Activated CD4-positive, alpha-beta memory T cell treated with anti-CD3 and anti-CD28 coated beads, Interleukin-2, amount 10 ng/mL, durations not matched to agents 7 days and 5 days (primary cell): Measurements from ENCODE around the gene MYO7B. TPM values are rescaled to one million over a fixed set of nuclear protein-coding genes. Genes with fewer than 3 reads are reported as not detected.

Experiments
- CTCF ChIA-PET: fragments of 350-600 bp; sonication (Branson Sonifier 250); formaldehyde crosslinking; loops from one replicate; lab custom pipeline; 2021; ENCODE audit warnings: antibody characterized with exemption, inconsistent platforms; lab: Charles Lee
- POLR2A ChIA-PET: fragments of 350-600 bp; sonication (Branson Sonifier 250); formaldehyde crosslinking; loops from one replicate; lab custom pipeline; 2021; ENCODE audit warnings: antibody characterized with exemption; lab: Charles Lee
- DNase-seq: peaks from one replicate; pipeline ENCODE4 v3.0.0-alpha.2; 2020
- H3K27ac Mint-ChIP-seq: one replicate; pipeline ENCODE4 v1.8.0; 2021; ENCODE audit warnings: mild to moderate bottlenecking, mixed read lengths
- H3K27me3 Mint-ChIP-seq: one replicate; pipeline ENCODE4 v1.8.0; 2021; ENCODE audit warnings: mixed read lengths
- H3K36me3 Mint-ChIP-seq: one replicate; pipeline ENCODE4 v1.8.0; 2021; ENCODE audit warnings: low read depth, mixed read lengths
- H3K4me1 Mint-ChIP-seq: one replicate; pipeline ENCODE4 v1.8.0; 2021; ENCODE audit warnings: mixed read lengths
- H3K4me3 Mint-ChIP-seq: one replicate; pipeline ENCODE4 v1.8.0; 2021; ENCODE audit warnings: mild to moderate bottlenecking, mixed read lengths
- H3K9me3 Mint-ChIP-seq: one replicate; pipeline ENCODE4 v1.8.0; 2021; ENCODE audit warnings: mixed read lengths
- total RNA-seq, 2 experiments: library from RNA; stranded (reverse); gene quantifications; one replicate each; pipeline ENCODE4 v1.2.3, GENCODE V29; 2021

The MYO7B gene
- total RNA-seq, 2 experiments from 2014 or later: 0.13 to 0.18 TPM

- H3K9me3 Mint-ChIP-seq: no peaks in the 10 kb centered on the region
- no peak overlapping the region for H3K4me3 Mint-ChIP-seq
- DNase-seq: no peak
- peaks cover 41% of the 10 kb centered on the region for H3K27me3 Mint-ChIP-seq
- H3K4me1 Mint-ChIP-seq: no peaks in the 10 kb centered on the region
- ChIA-PET CTCF (interaction anchor here (1.2 kb wide), 1 partner anchor 36 kb away, joined by 3 read pairs; no protein-coding TSS in a partner anchor), POLR2A (no interaction called here)
- H3K27ac Mint-ChIP-seq: no peak overlapping the region
- no peaks in the 10 kb centered on the region for H3K36me3 Mint-ChIP-seq
Observed at GRCh38 chr2:127614246-127614645, 78.8 kb downstream of the MYO7B start.

GRCh38 chr2:127614731-127615130 lies 79.2 kb downstream of the MYO7B start:
- POLR2A ChIA-PET: no interaction called here
- Mint-ChIP-seq H3K36me3 (no peaks in the 10 kb centered on the region), H3K9me3 (no peaks in the 10 kb centered on the region), H3K4me1 (no peaks in the 10 kb centered on the region), H3K27ac (no peak overlapping the region), H3K27me3 (peaks cover 41% of the 10 kb centered on the region), H3K4me3 (no peak overlapping the region)
- no peak for DNase-seq
- CTCF ChIA-PET: no interaction called here

DNA sequence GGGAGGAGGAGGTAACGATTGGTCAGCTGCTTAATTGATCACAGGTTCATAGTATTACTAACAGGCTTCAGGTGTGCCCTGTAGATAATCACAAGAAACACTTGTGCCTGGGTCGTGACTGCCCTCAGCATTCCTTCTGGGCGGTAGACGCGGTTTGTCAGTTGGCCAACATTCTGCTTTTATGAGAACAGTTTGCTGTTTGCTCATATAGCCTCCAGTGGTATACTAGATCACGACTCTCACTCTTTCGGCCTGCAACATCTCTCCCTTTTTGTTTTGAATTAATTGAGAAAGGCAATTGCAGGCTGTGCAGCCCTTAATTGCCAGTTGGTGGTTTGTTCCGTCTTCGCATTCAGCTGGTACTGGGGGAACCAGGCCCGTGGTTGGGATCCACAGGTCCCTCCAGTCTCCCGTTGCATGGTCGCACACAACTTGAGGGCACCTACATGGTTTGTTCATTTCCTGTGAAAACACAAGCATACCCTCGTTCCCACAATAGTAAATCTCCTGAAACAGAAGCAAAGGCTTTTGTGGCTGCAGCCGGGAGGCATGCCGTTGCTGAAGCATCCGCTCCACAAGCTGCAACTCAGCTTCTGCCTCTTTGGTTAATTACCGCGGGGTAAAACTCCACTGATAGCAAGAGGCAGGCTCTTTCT lies 80.2 kb downstream of the MYO7B start:
- POLR2A ChIA-PET: no interaction called here
- H3K4me1 Mint-ChIP-seq: no peaks in the 10 kb centered on the region
- no peak overlapping the region for H3K27ac Mint-ChIP-seq
- no peaks in the 10 kb centered on the region for H3K36me3 Mint-ChIP-seq
- no peak overlapping the region for H3K4me3 Mint-ChIP-seq
- CTCF ChIA-PET: no interaction called here
- no peaks in the 10 kb centered on the region for H3K9me3 Mint-ChIP-seq
- peaks cover 41% of the 10 kb centered on the region for H3K27me3 Mint-ChIP-seq
- DNase-seq: no peak

DNA sequence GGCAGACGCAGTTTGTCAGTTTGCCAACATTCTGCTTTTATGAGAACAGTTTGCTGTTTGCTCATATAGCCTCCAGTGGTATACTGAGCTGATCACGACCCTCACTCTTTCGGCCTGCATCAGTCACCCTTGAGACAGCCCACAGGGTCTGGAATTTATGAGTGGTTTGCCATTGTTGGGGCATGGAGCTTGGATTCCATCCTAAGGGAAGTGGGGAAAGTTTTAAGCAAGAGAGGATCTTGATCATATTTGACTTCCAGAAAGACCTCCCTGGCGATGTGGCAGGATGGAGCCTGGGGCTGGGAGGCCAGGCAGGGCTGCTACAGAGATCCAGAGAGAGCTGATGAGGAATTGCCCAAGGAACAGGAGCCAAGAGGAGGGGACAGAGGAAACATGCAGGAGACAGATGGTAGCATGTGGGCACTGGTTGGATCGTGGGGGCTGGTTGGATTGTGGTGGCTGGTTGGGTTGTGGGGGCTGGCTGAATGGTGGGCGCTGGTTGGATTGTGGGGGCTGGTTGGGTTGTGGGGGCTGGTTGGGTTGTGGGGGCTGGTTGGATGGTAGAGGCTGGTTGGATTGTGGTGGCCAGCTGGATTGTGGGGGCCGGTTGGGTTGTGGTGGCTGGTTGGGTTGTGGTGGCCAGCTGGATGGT lies 83.2 kb downstream of the MYO7B start:
- Mint-ChIP-seq H3K4me3 (no peak overlapping the region), H3K27me3 (peaks cover 37% of the 10 kb centered on the region), H3K4me1 (no peaks in the 10 kb centered on the region), H3K36me3 (no peaks in the 10 kb centered on the region), H3K9me3 (no peaks in the 10 kb centered on the region), H3K27ac (no peak overlapping the region)
- CTCF ChIA-PET: interaction anchor here (1.2 kb wide), 1 partner anchor 28 kb away, joined by 4 read pairs; no protein-coding TSS in a partner anchor
- no peak for DNase-seq
- POLR2A ChIA-PET: no interaction called here

DNA sequence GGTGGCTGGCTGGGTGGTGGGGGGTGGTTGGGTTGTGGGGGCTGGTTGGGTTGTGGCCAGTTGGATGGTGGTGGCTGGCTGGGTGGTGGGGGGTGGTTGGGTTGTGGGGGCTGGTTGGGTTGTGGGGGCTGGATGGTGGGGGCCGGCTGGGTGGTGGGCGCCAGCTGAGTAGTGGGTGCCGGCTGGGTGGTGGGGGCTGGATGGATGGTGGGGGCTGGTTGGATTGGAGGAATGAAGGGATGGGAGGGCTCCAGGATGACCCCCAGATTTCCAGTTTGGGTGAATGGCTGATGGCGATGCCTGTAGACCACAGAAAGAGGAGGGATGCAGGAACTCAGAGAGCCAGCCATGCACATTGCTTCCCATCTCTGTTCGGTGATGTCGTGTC lies 83.7 kb downstream of the MYO7B start:
- no peak overlapping the region for H3K4me3 Mint-ChIP-seq
- no peaks in the 10 kb centered on the region for H3K4me1 Mint-ChIP-seq
- ChIA-PET POLR2A (no interaction called here), CTCF (interaction anchor here (1.2 kb wide), 1 partner anchor 28 kb away, joined by 4 read pairs; no protein-coding TSS in a partner anchor)
- no peak for DNase-seq
- no peaks in the 10 kb centered on the region for H3K36me3 Mint-ChIP-seq
- H3K27ac Mint-ChIP-seq: no peak overlapping the region
- H3K9me3 Mint-ChIP-seq: no peaks in the 10 kb centered on the region
- peaks cover 32% of the 10 kb centered on the region for H3K27me3 Mint-ChIP-seq

DNA sequence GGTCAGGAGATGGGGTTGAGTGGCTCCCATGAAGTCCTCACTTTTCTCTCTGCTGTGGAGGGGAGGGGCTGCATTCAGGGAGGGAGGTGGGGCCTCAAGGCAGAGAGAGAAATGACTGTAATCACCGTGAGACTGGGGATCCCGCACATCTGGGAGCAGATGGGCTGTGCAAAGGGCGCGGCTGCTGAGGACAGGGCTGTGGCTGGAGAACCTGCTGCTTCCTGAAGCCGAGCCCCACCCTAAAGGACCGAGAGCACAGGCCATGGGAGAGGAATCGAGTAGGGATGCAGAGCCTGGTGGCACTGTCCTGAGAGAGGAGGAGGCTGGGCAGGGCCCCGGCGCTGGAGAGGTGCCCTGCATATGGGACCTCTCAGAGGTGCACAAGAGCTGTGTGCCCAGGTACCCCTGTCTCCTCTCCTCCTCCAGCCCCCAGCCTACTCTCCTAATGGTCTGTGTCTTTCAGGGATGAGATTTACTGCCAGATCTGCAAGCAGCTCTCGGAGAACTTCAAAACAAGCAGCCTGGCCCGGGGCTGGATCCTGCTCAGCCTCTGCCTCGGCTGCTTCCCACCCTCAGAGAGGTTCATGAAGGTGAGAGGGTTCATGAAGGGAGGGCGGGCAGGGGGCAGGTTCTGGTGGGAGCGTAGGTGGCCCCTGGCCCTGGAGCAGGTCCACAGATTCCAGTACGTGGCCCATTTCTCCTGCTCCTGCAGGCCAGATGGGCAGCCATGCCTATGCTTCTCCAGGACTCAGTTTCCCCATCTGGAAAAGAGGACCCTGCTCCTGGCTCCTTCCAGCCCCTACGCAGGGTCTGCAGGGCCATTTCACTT lies 84.6 kb downstream of the MYO7B start:
- no peaks in the 10 kb centered on the region for H3K36me3 Mint-ChIP-seq
- CTCF ChIA-PET: no interaction called here
- no peak overlapping the region for H3K4me3 Mint-ChIP-seq
- peaks cover 25% of the 10 kb centered on the region for H3K27me3 Mint-ChIP-seq
- no peak for DNase-seq
- no peaks in the 10 kb centered on the region for H3K4me1 Mint-ChIP-seq
- POLR2A ChIA-PET: no interaction called here
- H3K27ac Mint-ChIP-seq: no peak overlapping the region
- no peaks in the 10 kb centered on the region for H3K9me3 Mint-ChIP-seq

GRCh38 chr2:127620866-127621265 lies 85.4 kb downstream of the MYO7B start:
- H3K4me1 Mint-ChIP-seq: no peaks in the 10 kb centered on the region
- no peak for DNase-seq
- H3K27me3 Mint-ChIP-seq: peaks cover 20% of the 10 kb centered on the region
- no peaks in the 10 kb centered on the region for H3K36me3 Mint-ChIP-seq
- no peak overlapping the region for H3K4me3 Mint-ChIP-seq
- H3K9me3 Mint-ChIP-seq: no peaks in the 10 kb centered on the region
- H3K27ac Mint-ChIP-seq: no peak overlapping the region
- ChIA-PET CTCF (no interaction called here), POLR2A (no interaction called here)

GRCh38 chr2:127621981-127622431 lies 86.5 kb downstream of the MYO7B start:
- POLR2A ChIA-PET: no interaction called here
- no peaks in the 10 kb centered on the region for H3K36me3 Mint-ChIP-seq
- DNase-seq: no peak
- H3K27me3 Mint-ChIP-seq: peaks cover 9% of the 10 kb centered on the region
- no peak overlapping the region for H3K27ac Mint-ChIP-seq
- no peak overlapping the region for H3K4me3 Mint-ChIP-seq
- no peaks in the 10 kb centered on the region for H3K9me3 Mint-ChIP-seq
- CTCF ChIA-PET: no interaction called here
- H3K4me1 Mint-ChIP-seq: no peaks in the 10 kb centered on the region

GRCh38 chr2:127622561-127623387 lies 87.3 kb downstream of the MYO7B start:
- Mint-ChIP-seq H3K27me3 (peaks cover 6% of the 10 kb centered on the region), H3K9me3 (no peaks in the 10 kb centered on the region), H3K27ac (no peak overlapping the region), H3K4me3 (no peak overlapping the region), H3K36me3 (no peaks in the 10 kb centered on the region), H3K4me1 (no peaks in the 10 kb centered on the region)
- ChIA-PET POLR2A (no interaction called here), CTCF (no interaction called here)
- no peak for DNase-seq

GRCh38 chr2:127623388-127624319 lies 88.2 kb downstream of the MYO7B start:
- ChIA-PET POLR2A (no interaction called here), CTCF (no interaction called here)

DNA sequence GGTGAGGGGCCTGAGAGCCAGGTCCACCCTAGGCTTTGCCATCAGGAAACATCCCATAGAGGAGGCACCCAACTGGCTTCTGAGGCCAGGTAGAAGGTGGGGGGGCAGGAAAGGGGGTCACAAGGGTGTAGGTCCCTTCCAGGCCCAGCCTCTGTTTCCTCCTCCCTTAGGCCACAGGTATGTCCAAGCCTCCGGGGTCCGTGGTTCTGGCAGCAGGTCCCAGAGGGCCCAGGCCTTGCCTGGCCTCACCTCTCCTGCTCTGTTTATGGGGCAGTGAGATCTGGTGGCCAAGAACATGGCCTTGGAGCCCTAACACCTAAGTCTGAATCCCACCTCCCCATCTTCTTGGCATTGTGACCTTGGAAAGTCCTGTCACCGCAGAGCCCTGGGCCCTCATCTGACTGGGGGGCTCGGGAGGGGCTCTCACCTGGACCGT lies 88.9 kb downstream of the MYO7B start:
- Mint-ChIP-seq H3K27me3 (peaks cover 3% of the 10 kb centered on the region), H3K4me3 (no peak overlapping the region), H3K9me3 (no peaks in the 10 kb centered on the region), H3K4me1 (no peaks in the 10 kb centered on the region), H3K36me3 (no peaks in the 10 kb centered on the region), H3K27ac (no peak overlapping the region)
- ChIA-PET CTCF (no interaction called here), POLR2A (no interaction called here)
- no peak for DNase-seq

More at GRCh38 chr2:127623388-127624319, 88.2 kb downstream of the MYO7B start:
- Mint-ChIP-seq H3K36me3 (no peaks in the 10 kb centered on the region), H3K9me3 (no peaks in the 10 kb centered on the region), H3K27ac (no peak overlapping the region), H3K4me3 (no peak overlapping the region), H3K27me3 (peaks cover 3% of the 10 kb centered on the region), H3K4me1 (no peaks in the 10 kb centered on the region)
- DNase-seq: no peak
